Hepatocyte (in vitro differentiated cells): ENCODE results near the gene FBXO42.

Experiments
- EZH2phosphoT487 ChIP-seq: fragments of 200-600 bp; sonication (generic); IDR thresholded peaks from one replicate; pipeline ENCODE4 v1.6.1; 2018; ENCODE audit warnings: antibody characterized with exemption, mild to moderate bottlenecking, low read depth, moderate library complexity; ENCODE audit not compliant: unreplicated experiment, severe bottlenecking
- TF ChIP-seq, protein P1 (sequence below): fragments of 200-600 bp; sonication (generic); IDR thresholded peaks from 2 replicates; pipeline ENCODE4 v1.5.1; 2016; ENCODE audit warnings: antibody characterized with exemption, mild to moderate bottlenecking; ENCODE audit not compliant: poor library complexity

DNA sequence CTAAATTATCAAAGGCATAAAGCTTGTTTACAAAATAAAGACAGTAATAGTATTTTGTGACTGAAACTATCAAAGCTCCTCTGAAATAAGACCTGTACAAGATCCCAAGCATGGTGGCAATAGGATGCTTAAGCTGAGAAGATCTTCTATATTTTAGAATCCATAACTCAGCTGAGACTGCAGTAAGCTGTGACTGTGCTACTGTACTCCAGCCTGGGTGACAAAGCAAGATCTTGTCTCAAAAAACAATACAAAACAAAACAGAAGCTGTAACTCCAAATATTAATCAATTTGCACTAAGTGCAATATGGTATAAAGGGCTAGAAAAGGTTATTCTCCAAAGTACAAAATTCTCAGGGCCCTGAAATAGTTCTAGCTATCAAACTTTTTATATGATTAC lies 59.5 kb downstream of the FBXO42 start:
- TF ChIP-seq, protein P1, sequence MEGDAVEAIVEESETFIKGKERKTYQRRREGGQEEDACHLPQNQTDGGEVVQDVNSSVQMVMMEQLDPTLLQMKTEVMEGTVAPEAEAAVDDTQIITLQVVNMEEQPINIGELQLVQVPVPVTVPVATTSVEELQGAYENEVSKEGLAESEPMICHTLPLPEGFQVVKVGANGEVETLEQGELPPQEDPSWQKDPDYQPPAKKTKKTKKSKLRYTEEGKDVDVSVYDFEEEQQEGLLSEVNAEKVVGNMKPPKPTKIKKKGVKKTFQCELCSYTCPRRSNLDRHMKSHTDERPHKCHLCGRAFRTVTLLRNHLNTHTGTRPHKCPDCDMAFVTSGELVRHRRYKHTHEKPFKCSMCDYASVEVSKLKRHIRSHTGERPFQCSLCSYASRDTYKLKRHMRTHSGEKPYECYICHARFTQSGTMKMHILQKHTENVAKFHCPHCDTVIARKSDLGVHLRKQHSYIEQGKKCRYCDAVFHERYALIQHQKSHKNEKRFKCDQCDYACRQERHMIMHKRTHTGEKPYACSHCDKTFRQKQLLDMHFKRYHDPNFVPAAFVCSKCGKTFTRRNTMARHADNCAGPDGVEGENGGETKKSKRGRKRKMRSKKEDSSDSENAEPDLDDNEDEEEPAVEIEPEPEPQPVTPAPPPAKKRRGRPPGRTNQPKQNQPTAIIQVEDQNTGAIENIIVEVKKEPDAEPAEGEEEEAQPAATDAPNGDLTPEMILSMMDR: no peak
- TF ChIP-seq EZH2phosphoT487: no peak
